ENCODE data around the gene TTLL8. TPM values are rescaled to one million over a fixed set of nuclear protein-coding genes. Genes with fewer than 3 reads are reported as not detected.
A peak's percentile ranks its signal among the peaks of the same experiment; 100 is the strongest.

The TTLL8 gene
- total RNA-seq, 2 experiments from 2014 or later = not detected

DNA sequence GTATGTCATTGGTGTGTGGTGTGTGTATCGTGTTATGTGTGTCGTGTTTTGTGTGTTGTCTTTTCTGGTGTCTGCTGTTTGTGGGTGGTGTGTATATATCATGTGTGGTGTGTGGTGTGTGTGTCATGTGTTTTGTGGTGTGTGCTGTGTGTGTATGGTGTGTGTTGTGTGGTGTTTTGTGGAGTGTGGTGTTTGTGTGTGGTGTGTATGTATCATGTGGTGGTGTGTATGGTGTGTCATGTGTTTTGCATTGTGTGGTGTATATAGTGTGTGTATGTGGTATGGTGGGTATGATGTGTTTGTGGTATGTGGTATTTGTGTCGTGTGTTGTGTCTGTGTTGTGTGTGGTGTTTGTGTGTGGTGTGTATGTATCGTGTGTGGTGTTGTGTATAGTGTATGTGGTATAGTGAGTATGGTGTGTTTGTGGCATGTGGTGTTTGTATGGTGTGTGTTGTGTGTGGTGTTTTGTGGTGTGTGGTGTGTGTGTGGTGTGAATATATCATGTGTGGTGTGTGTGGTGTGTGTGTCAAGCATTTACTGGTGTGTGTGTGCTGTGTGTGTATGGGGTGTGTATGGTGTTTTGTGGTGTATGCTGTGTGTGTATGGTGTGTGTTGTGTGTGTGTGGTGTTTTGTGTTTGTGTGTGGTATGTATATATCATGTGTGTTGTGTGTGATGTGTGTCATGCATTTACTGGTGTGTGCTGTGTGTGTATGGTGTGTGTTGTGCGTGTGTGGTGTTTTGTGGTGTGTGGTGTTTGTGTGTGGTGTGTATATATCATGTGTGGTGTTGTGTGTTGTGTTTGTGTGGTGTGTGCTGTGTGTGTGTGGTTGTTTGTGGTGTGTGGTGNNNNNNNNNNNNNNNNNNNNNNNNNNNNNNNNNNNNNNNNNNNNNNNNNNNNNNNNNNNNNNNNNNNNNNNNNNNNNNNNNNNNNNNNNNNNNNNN lies 84.8 kb downstream of the TTLL8 start:
- DNase-seq (no peak), ATAC-seq (no peak)
- Mint-ChIP-seq H3K4me1 (ENCODE audit: low read depth) (peaks cover 23% of the 10 kb centered on the region), H3K9me3 (ENCODE audit: insufficient read depth) (no peaks in the 10 kb centered on the region), H3K27me3 (ENCODE audit: low read depth) (no peaks in the 10 kb centered on the region), H3K27ac (no peak overlapping the region), H3K4me3 (no peak overlapping the region), H3K36me3 (ENCODE audit: low read depth) (no peaks in the 10 kb centered on the region)
- POLR2A ChIA-PET = no interaction called here
- CTCF ChIA-PET = no interaction called here

DNA sequence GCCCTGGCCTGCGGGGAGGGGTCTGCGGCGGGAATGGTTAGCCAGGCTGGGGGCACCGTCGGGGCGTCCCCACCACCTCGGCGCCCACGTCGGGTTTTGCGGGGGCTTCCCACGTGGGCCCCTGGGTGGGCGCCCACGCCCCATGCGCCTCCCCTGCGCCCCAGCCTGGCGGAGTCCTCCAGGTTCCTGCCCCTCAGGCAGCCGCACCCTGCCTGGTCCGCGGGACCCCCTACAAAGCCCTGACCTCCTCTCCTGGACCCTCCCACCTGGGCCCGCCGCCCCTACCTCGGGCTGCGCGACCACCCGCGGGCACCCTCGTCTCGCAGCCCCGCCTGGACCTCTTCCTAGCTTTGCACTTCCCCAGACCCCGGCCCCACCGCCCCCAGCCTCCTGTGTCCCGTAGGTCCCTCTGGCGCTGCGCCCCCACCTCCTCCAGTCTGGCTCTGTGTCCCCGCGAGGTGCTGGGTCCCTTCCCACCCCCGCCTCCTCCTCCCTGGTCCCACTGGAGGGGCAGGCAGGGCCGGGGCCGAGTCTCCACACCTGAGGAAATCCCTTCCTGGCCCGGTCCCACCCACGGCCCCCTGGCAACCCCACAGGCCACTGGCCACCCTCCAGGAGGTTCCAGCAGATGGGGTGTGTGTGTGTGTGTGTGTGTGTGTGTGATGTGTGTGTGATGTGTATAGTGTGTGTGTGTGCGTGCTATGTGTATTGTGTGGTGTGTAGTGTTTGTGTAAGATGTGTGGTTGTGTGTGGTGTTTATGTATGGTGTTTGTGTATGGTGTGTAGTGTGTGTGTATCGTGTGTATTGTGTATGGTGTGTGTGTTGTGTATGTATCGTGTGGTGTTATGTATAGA lies 85.7 kb downstream of the TTLL8 start:
- H3K36me3 Mint-ChIP-seq (ENCODE audit: low read depth) = no peaks in the 10 kb centered on the region
- ATAC-seq (no peak), DNase-seq (peak; percentile 24)
- H3K27ac Mint-ChIP-seq = no peak overlapping the region
- no peaks in the 10 kb centered on the region for H3K9me3 Mint-ChIP-seq (ENCODE audit: insufficient read depth)
- H3K4me1 Mint-ChIP-seq (ENCODE audit: low read depth) = peaks cover 27% of the 10 kb centered on the region
- ChIA-PET POLR2A (interaction anchor here (0.6 to 1.4 kb wide), 2 partner anchors 36 to 116 kb away, joined by 3 to 4 read pairs; no protein-coding TSS in a partner anchor), CTCF (no interaction called here)
- no peaks in the 10 kb centered on the region for H3K27me3 Mint-ChIP-seq (ENCODE audit: low read depth)
- H3K4me3 Mint-ChIP-seq = no peak overlapping the region

DNA sequence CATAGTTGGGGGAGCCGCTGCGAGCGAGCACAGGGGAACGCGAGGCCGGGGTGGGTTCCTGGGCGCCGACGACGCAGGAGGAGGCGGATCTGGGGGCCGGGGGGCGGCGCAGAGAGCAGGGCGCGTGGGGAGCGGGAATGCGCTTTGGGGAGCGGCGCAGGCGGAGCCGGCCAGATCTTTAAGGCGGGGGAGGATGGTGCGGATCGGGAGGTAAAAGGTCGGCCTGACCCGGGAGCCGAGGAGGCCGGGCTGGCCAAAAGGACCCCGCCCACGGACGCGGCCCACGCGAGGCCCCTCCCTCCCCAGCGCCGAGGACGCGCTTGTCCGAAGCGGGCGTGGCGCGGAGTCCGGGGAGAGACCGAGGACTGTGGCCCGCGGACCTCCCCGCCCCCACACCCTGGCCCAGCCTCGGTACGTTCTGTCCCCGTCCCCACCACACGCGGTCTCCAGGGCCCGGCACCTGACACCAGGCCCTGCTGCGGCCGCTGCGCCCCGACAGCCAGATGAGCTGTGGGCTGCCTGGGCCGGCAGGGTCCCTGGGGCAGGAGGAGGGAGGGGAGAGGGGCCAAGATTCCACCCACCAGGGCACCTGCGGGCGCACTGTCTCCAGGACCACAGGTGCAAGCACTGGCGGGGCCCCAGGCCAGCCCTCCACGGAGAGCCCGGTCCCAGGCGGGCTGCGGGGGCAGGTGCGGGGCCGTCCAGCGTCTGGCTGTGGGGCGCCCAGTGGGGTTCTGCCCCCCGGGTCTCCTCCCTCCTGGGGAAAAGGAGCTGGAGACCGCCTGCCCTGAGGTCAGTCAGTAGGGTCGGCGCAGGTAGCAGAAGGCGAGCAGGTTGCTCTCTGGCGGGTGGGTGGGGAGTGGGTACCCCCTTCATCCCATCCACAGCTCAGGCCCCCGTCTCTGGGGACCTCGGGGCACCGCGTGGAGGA lies 86.6 kb downstream of the TTLL8 start:
- ATAC-seq (peak; percentile 54), DNase-seq (peak; percentile 81)
- CTCF ChIA-PET = interaction anchor here (1.4 kb wide), 1 partner anchor 40 kb away, joined by 3 read pairs; no protein-coding TSS in a partner anchor

DNA sequence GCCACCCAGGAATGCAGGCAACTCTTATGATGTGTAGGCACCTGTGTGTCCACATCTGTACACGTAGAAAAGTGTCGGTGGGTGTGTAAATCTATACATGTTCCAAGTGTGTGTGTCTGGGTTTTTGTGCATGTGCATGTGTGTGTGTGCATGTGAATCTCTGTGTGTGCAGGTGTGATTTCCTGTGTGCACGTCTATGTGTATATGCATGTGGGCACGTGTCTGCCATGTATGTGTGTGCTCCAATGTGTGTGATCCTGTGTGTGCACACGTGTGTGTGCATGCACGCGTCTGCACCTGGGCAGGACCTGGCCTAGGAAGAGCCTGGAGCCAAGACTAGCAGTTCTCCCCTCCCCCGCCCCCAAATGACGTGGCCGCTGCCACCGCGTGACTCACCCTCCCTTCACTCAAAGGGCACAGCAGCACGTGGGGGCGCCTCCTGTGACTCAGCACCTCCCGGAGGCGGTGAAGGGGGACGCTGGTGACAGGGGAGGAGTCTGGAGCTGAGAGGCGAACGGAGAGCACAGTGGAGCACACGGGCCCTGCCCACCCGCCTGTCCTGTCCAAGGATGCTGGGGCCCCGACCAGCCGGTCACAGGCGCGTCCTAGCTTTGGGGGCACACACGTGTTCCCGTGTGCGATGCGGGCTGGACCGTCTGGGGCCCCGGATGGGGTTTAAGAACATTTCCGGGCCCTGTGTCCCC lies 87.4 kb downstream of the TTLL8 start:
- CTCF ChIA-PET = interaction anchor here (0.6 to 1.4 kb wide), 2 partner anchors 23 to 39 kb away, joined by 3 read pairs; no protein-coding TSS in a partner anchor
- POLR2A ChIA-PET = interaction anchor here (0.6 to 1.6 kb wide), 4 partner anchors 9 to 34 kb away, joined by 3 to 15 read pairs (median 4); partner anchors contain the start of gene PIM3
- Mint-ChIP-seq H3K27ac (peak overlapping the region; percentile 94), H3K4me1 (ENCODE audit: low read depth) (peaks cover 25% of the 10 kb centered on the region), H3K27me3 (ENCODE audit: low read depth) (no peaks in the 10 kb centered on the region), H3K4me3 (peak overlapping the region; percentile 76), H3K36me3 (ENCODE audit: low read depth) (no peaks in the 10 kb centered on the region), H3K9me3 (ENCODE audit: insufficient read depth) (no peaks in the 10 kb centered on the region)
- DNase-seq (peak; percentile 96), ATAC-seq (peak; percentile 92)

More for the DNA sequence above, 86.6 kb downstream of the TTLL8 start:
- no peaks in the 10 kb centered on the region for H3K36me3 Mint-ChIP-seq (ENCODE audit: low read depth)
- no peaks in the 10 kb centered on the region for H3K27me3 Mint-ChIP-seq (ENCODE audit: low read depth)
- POLR2A ChIA-PET = interaction anchor here (0.6 to 1.6 kb wide), 3 partner anchors 10 to 35 kb away, joined by 3 to 15 read pairs (median 4); partner anchors contain the start of gene PIM3
- H3K4me1 Mint-ChIP-seq (ENCODE audit: low read depth) = peaks cover 27% of the 10 kb centered on the region
- peak overlapping the region; percentile 94 for H3K27ac Mint-ChIP-seq
- H3K9me3 Mint-ChIP-seq (ENCODE audit: insufficient read depth) = no peaks in the 10 kb centered on the region
- H3K4me3 Mint-ChIP-seq = peak overlapping the region; percentile 76

DNA sequence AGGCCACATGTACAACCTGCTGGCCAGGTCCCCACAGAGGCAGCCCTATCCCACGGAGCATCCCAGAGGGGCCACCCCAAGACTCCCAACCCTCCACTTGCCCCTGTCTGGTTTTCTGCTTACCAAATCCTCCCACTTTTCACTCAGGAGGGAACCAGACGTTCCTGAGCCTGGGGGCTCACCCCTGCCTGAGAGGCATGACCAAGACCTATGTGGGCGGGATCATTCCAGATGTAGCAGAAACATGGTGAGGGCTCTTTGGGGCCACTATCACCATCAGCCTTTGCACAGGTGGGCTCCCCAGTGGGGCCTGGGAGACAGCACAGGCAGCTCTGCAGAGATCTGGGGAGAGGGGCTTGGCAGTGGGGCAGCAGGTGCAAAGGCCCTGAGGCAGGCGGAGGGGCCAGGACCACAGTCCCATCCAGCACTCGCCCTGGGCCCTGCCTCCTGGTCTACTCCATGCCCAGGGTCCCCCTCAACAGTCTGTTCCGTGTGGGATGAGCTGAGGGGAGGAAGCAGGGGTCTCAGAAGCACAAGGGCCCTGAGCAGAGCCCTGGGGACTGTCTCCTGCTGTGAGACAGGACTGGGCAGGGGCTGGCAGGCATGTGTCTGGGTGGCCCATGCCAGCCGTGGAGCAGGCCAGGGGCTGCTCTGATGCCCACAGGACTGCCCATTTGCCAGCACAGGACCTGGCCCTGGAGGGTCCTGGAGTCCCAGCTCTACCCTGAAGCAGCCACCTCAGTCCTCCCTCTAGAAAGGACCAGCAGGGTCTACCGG lies 88.2 kb downstream of the TTLL8 start:
- ChIA-PET POLR2A (interaction anchor here (1.6 kb wide), 1 partner anchor 9 kb away, joined by 15 read pairs; the partner anchor contains the start of gene PIM3), CTCF (interaction anchor here (1.4 kb wide), 1 partner anchor 39 kb away, joined by 3 read pairs; no protein-coding TSS in a partner anchor)
- ATAC-seq = no peak
- Mint-ChIP-seq H3K4me3 (peak overlapping the region; percentile 76), H3K4me1 (ENCODE audit: low read depth) (peaks cover 22% of the 10 kb centered on the region), H3K27me3 (ENCODE audit: low read depth) (no peaks in the 10 kb centered on the region), H3K36me3 (ENCODE audit: low read depth) (no peaks in the 10 kb centered on the region), H3K27ac (peak overlapping the region; percentile 94), H3K9me3 (ENCODE audit: insufficient read depth) (no peaks in the 10 kb centered on the region)
- DNase-seq = no peak

DNA sequence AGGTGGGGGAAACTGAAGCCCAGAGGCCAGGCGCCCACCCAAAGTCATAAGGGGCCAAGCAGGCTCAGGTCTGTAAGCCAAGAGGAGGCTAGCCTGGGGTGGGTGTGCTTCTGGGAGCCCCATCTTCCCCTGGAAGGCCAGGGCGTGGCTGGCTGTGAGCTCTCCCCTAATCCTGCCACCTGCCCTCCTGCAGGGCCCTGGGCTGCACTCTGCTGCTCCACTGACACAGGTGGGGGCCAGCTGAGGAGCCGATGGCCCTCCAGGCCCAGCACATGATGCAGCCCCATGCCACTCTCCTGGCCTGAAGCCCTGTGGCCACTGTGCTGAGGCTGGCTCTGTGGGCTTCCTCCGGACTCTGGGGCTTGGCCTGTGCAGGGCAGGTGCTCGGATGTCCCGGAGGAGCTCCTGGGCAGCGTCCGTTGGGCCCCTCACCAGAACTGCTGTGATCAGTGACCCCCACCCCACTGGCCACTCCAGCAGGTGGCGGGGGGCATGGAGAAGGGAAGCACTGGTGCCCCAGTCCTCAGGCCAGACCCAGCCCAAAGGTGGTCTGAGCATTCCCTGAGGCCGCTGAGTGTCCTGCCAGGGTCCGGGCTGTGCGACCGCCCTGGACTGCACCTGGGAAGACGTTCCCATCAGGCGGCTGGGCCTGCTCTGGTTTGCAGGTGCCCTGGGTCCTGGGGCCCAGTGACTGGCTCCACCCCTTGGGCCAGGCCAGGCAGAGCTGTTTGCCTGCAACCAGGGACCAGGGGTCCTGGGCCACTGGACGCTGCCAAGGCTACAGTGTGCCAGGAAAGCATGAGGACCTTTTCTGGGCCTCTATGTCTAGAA lies 89.1 kb downstream of the TTLL8 start:
- CTCF ChIA-PET = no interaction called here
- Mint-ChIP-seq H3K9me3 (ENCODE audit: insufficient read depth) (no peaks in the 10 kb centered on the region), H3K27ac (no peak overlapping the region), H3K4me3 (no peak overlapping the region), H3K36me3 (ENCODE audit: low read depth) (peaks cover 8% of the 10 kb centered on the region), H3K27me3 (ENCODE audit: low read depth) (no peaks in the 10 kb centered on the region), H3K4me1 (ENCODE audit: low read depth) (peaks cover 31% of the 10 kb centered on the region)
- DNase-seq (peak; percentile 24), ATAC-seq (no peak)
- POLR2A ChIA-PET = interaction anchor here (0.7 kb wide), 1 partner anchor 32 kb away, joined by 3 read pairs; no protein-coding TSS in a partner anchor

Other genes with a start within 250 kb of the TTLL8 start
- 10 to 100 TPM; 43.0 to 44.3 TPM for gene BRD1, start 230.4 kb downstream of the TTLL8 start, total RNA-seq
- 10 to 100 TPM; 19.4 to 19.6 TPM for gene ZBED4, start 204.5 kb downstream of the TTLL8 start, total RNA-seq
- 10 to 100 TPM; 16.3 to 17.4 TPM for gene ALG12, start 139.9 kb downstream of the TTLL8 start, total RNA-seq
- 10 to 100 TPM; 58.0 to 58.1 TPM for gene CRELD2, start 139.7 kb downstream of the TTLL8 start, total RNA-seq
- gene PIM3, start 97.5 kb downstream of the TTLL8 start, total RNA-seq = 10 to 100 TPM; 45.1 to 45.7 TPM
- not detected for gene IL17REL, start 45.5 kb downstream of the TTLL8 start, total RNA-seq
- gene MLC1, start 27.1 kb upstream of the TTLL8 start, total RNA-seq = 1 to 10 TPM; 8.3 to 9.4 TPM
- gene MOV10L1, start 31.7 kb upstream of the TTLL8 start, total RNA-seq = not detected
- gene PANX2, start 112.4 kb upstream of the TTLL8 start, total RNA-seq = under 1 TPM in 1 of 2 experiments, not detected in 1; 0.10 TPM
- gene TRABD, start 127.6 kb upstream of the TTLL8 start, total RNA-seq = 100 to 1,000 TPM; 115 to 129 TPM
- 10 to 100 TPM; 23.6 to 24.4 TPM for gene SELENOO, start 142.7 kb upstream of the TTLL8 start, total RNA-seq
- 10 to 100 TPM; 53.2 to 58.1 TPM for gene TUBGCP6, start 186.7 kb upstream of the TTLL8 start, total RNA-seq
- gene HDAC10, start 193.0 kb upstream of the TTLL8 start, total RNA-seq = 10 to 100 TPM; 71.4 to 75.9 TPM
- 1 to 10 TPM; 4.8 to 5.3 TPM for gene MAPK12, start 203.4 kb upstream of the TTLL8 start, total RNA-seq
- gene MAPK11, start 212.1 kb upstream of the TTLL8 start, total RNA-seq = 10 to 100 TPM; 10.4 to 11.8 TPM
- gene PLXNB2, start 249.3 kb upstream of the TTLL8 start, total RNA-seq = 10 to 100 TPM; 48.4 to 49.9 TPM